Type B pancreatic cell (in vitro differentiated cells): ENCODE results near the gene RPL15. TPM values are rescaled to one million over a fixed set of nuclear protein-coding genes. Genes with fewer than 3 reads are reported as not detected.
A peak's percentile ranks its signal among the peaks of the same experiment; 100 is the strongest.

Source experiments
- DNase-seq: peaks from one replicate; pipeline ENCODE4 v3.0.0; 2021; ENCODE audit warnings: mixed read lengths; ENCODE audit not compliant: unreplicated experiment; ENCODE audit errors: extremely low spot score
- H3K27ac Mint-ChIP-seq: 2 replicates; pipeline ENCODE4 v1.8.0; 2021; ENCODE audit warnings: mild to moderate bottlenecking, mixed read lengths
- H3K27me3 Mint-ChIP-seq: 2 replicates; pipeline ENCODE4 v1.8.0; 2021; ENCODE audit warnings: mixed read lengths
- H3K36me3 Mint-ChIP-seq: 2 replicates; pipeline ENCODE4 v1.8.0; 2021; ENCODE audit warnings: mixed read lengths
- H3K4me1 Mint-ChIP-seq: one replicate; pipeline ENCODE4 v1.8.0; 2021; ENCODE audit warnings: mixed read lengths; ENCODE audit not compliant: unreplicated experiment
- H3K4me3 Mint-ChIP-seq: 2 replicates; pipeline ENCODE4 v1.8.0; 2021; ENCODE audit warnings: mild to moderate bottlenecking, mixed read lengths
- H3K9me3 Mint-ChIP-seq: 2 replicates; pipeline ENCODE4 v1.8.0; 2021; ENCODE audit warnings: mixed read lengths
- CTCF ChIP-seq: fragments of 200-600 bp; sonication (generic); conservative IDR thresholded peaks from 2 replicates; pipeline ENCODE4 v1.5.0; 2021; ENCODE audit warnings: antibody characterized with exemption, mild to moderate bottlenecking
- total RNA-seq: library from RNA; stranded (reverse); gene quantifications from 2 replicates; pipeline ENCODE4 v1.2.1, GENCODE V29; 2021; ENCODE audit warnings: low replicate concordance

RPL15 gene
- total RNA-seq, 1 donor from 2014 or later, result 2,257 TPM

- no peaks in the 10 kb centered on the region for H3K9me3 Mint-ChIP-seq
- H3K27ac Mint-ChIP-seq, result peak overlapping the region; percentile 90
- no peak for DNase-seq
- H3K4me3 Mint-ChIP-seq, result peak overlapping the region; percentile 94
- peaks cover 17% of the 10 kb centered on the region for H3K27me3 Mint-ChIP-seq
- peaks cover 26% of the 10 kb centered on the region for H3K4me1 Mint-ChIP-seq
- peaks cover 5% of the 10 kb centered on the region for H3K36me3 Mint-ChIP-seq
- no peak for TF ChIP-seq CTCF
These were observed 27.3 kb downstream of the RPL15 start for GRCh38 chr3:23944007-23944783.

GRCh38 chr3:23944861-23945662 is 28.1 kb downstream of the RPL15 start, which contains the start of gene NR1D2:
Gene NR1D2 (plus strand): TSS chr3:23945286. CDS start chr3:23945579, 293 bp downstream.
- peaks cover 33% of the 10 kb centered on the region for H3K4me1 Mint-ChIP-seq
- H3K27me3 Mint-ChIP-seq, result peaks cover 17% of the 10 kb centered on the region
- no peaks in the 10 kb centered on the region for H3K9me3 Mint-ChIP-seq
- H3K4me3 Mint-ChIP-seq, result peak within 1 kb of the TSS; percentile 96
- peaks cover 8% of the 10 kb centered on the region for H3K36me3 Mint-ChIP-seq
- peak; percentile 88 for DNase-seq
- H3K27ac Mint-ChIP-seq, result peak within 1 kb of the TSS; percentile 98
- no peak for TF ChIP-seq CTCF

GRCh38 chr3:23945663-23945912 is 28.7 kb downstream of the RPL15 start:
- peaks cover 38% of the 10 kb centered on the region for H3K4me1 Mint-ChIP-seq
- TF ChIP-seq CTCF, result no peak
- no peak for DNase-seq
- no peaks in the 10 kb centered on the region for H3K9me3 Mint-ChIP-seq
- H3K27ac Mint-ChIP-seq, result no peak overlapping the region
- H3K4me3 Mint-ChIP-seq, result peak overlapping the region; percentile 64
- peaks cover 8% of the 10 kb centered on the region for H3K36me3 Mint-ChIP-seq
- H3K27me3 Mint-ChIP-seq, result peaks cover 17% of the 10 kb centered on the region

- Mint-ChIP-seq H3K36me3 (peaks cover 8% of the 10 kb centered on the region), H3K4me1 (peaks cover 40% of the 10 kb centered on the region), H3K9me3 (no peaks in the 10 kb centered on the region), H3K27ac (peak overlapping the region; percentile 98), H3K27me3 (peaks cover 17% of the 10 kb centered on the region), H3K4me3 (peak overlapping the region; percentile 96)
- TF ChIP-seq CTCF, result no peak
- peak; percentile 99 for DNase-seq
These were observed 29.2 kb downstream of the RPL15 start for GRCh38 chr3:23945913-23946687.

- no peaks in the 10 kb centered on the region for H3K9me3 Mint-ChIP-seq
- no peak overlapping the region for H3K4me3 Mint-ChIP-seq
- peaks cover 12% of the 10 kb centered on the region for H3K36me3 Mint-ChIP-seq
- no peak for DNase-seq
- H3K4me1 Mint-ChIP-seq, result peaks cover 52% of the 10 kb centered on the region
- TF ChIP-seq CTCF, result no peak
- peaks cover 11% of the 10 kb centered on the region for H3K27me3 Mint-ChIP-seq
- H3K27ac Mint-ChIP-seq, result no peak overlapping the region
These were observed 31.8 kb downstream of the RPL15 start for GRCh38 chr3:23948761-23949160.
